Activated T-helper 1 cell treated with anti-CD3 and anti-CD28 coated beads, Interleukin-2, amount 50 U/mL, for 16 hours (primary cell): ENCODE data around the gene PLXNB1.
"Not testable (repeated sequence)": the region's sequence is repeated elsewhere in the genome, so short reads cannot be mapped to it uniquely, and the experiment has no call there.

Experiments
- DNase-seq, 2 donors: peaks; one replicate each; pipeline ENCODE4 v3.0.0-alpha.2; 2020; ENCODE audit warnings: low read depth in 1 of 2, low spot score in 1 of 2

The PLXNB1 gene

GRCh38 chr3:48465531-48466378 is 35.9 kb upstream of the PLXNB1 start:
- peak; percentile 52 to 61 for DNase-seq

GRCh38 chr3:48465237-48465530 is 35.3 kb upstream of the PLXNB1 start:
- DNase-seq = no peak

- DNase-seq = no peak
Observed at GRCh38 chr3:48464713-48465221, 34.9 kb upstream of the PLXNB1 start.

- no peak for DNase-seq
Observed at GRCh38 chr3:48463703-48464102, 33.8 kb upstream of the PLXNB1 start.

GRCh38 chr3:48461767-48462166 is 31.9 kb upstream of the PLXNB1 start:
- DNase-seq = not testable (repeated sequence)

GRCh38 chr3:48460517-48460902 is 30.6 kb upstream of the PLXNB1 start:
- DNase-seq = no peak

- no peak for DNase-seq
Observed at GRCh38 chr3:48459773-48460516, 30.1 kb upstream of the PLXNB1 start.

GRCh38 chr3:48459331-48459730 is 29.4 kb upstream of the PLXNB1 start:
- no peak for DNase-seq

- DNase-seq = no peak
Observed at GRCh38 chr3:48456456-48456855, 26.6 kb upstream of the PLXNB1 start.

- no peak for DNase-seq
Observed at GRCh38 chr3:48451270-48451669, 21.4 kb upstream of the PLXNB1 start.

GRCh38 chr3:48446425-48447193 is 16.7 kb upstream of the PLXNB1 start, which contains the start of gene ATRIP:
ATRIP (plus strand) TSS chr3:48446737; CDS start chr3:48446846, 109 bp downstream.
- DNase-seq = peak; percentile 68 to 84

- DNase-seq = no peak
Observed at GRCh38 chr3:48446043-48446424, 16.1 kb upstream of the PLXNB1 start.

- DNase-seq = no peak
Observed at GRCh38 chr3:48445277-48445882, 15.5 kb upstream of the PLXNB1 start.

- DNase-seq = no peak
Observed at GRCh38 chr3:48441940-48442339, 12.1 kb upstream of the PLXNB1 start.

- DNase-seq = no peak
Observed at GRCh38 chr3:48440590-48440958, 10.7 kb upstream of the PLXNB1 start.

- DNase-seq = peak; percentile 97
Observed at GRCh38 chr3:48439820-48440589, 10.1 kb upstream of the PLXNB1 start, which contains the start of the genes CCDC51 and TMA7. CCDC51 (minus strand) TSS chr3:48440119; CDS start chr3:48435128, 4,991 bp downstream. TMA7 (plus strand) TSS chr3:48440257; CDS start chr3:48440297, 40 bp downstream.

- DNase-seq = no peak
Observed at GRCh38 chr3:48437812-48438211, 7.9 kb upstream of the PLXNB1 start.

GRCh38 chr3:48436855-48437254 is 7.0 kb upstream of the PLXNB1 start:
- no peak for DNase-seq

- DNase-seq = no peak
Observed at GRCh38 chr3:48436477-48436787, 6.5 kb upstream of the PLXNB1 start.

GRCh38 chr3:48435774-48436476 is 6.0 kb upstream of the PLXNB1 start:
- peak; percentile 77 to 79 for DNase-seq
